ENCODE results near the gene LTN1. TPM values are rescaled to one million over a fixed set of nuclear protein-coding genes. Genes with fewer than 3 reads are reported as not detected.

LTN1 gene
- total RNA-seq, 4 donors from 2014 or later = 19.0 to 21.4 (median 20.9) TPM

DNA sequence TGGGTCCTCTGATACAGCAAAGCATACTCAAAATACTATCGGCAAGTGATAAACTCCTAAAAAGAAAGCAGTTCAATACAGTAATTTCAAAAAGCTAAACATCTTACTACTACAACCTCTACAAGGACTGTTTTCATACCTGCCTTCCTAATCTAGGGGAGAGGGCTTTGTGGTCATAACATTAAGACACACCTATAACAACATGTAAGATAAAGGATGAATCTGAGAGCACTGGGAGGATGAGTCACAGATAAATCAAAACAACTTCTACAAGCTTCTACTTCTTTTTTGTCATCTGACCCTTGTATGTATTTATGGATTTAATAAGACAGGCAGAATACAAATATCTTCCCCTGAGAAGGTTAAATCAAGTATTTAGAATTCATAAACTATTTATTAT is 40.0 kb downstream of the LTN1 start:
- 96 to 97% methylated on average over 1 of the region's 1 CpG for whole genome bisulfite sequencing, 2 donors
- TF ChIP-seq POLR2A (IDR thresholded peaks at IDR 0.05) = no peak
- TF ChIP-seq, protein P1, sequence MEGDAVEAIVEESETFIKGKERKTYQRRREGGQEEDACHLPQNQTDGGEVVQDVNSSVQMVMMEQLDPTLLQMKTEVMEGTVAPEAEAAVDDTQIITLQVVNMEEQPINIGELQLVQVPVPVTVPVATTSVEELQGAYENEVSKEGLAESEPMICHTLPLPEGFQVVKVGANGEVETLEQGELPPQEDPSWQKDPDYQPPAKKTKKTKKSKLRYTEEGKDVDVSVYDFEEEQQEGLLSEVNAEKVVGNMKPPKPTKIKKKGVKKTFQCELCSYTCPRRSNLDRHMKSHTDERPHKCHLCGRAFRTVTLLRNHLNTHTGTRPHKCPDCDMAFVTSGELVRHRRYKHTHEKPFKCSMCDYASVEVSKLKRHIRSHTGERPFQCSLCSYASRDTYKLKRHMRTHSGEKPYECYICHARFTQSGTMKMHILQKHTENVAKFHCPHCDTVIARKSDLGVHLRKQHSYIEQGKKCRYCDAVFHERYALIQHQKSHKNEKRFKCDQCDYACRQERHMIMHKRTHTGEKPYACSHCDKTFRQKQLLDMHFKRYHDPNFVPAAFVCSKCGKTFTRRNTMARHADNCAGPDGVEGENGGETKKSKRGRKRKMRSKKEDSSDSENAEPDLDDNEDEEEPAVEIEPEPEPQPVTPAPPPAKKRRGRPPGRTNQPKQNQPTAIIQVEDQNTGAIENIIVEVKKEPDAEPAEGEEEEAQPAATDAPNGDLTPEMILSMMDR (IDR thresholded peaks at IDR 0.05) = no peak
- intact Hi-C loops (cut with DNase I; ENCODE audit: low total_unique reads) = no loop called here
- no peak for DNase-seq (ENCODE audit: low spot score in 2 of 2)
- H3K4me3 ChIP-seq (ENCODE audit: low read depth, poor library complexity, severe bottlenecking) = no peak overlapping the region

DNA sequence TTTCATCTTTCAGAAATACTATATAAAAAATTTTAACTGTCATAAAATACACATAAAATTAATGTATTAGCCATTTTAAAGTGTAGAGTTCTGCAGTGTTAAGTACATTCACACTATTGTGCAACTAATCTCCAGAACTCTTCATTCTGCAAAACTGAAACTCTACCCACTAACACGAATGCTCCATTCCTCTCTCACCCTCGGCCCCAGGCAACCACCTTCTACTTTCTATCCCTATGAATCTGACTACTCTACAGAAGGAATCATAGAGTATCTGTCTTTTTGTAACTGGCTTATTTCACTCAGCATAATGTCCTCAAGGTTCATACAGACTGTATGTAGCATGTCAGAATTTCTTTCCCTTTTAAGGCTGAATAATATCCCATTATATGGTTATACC is 43.4 kb downstream of the LTN1 start:
- intact Hi-C loops (cut with DNase I; ENCODE audit: low total_unique reads) = no loop called here
- no peak overlapping the region for H3K4me3 ChIP-seq (ENCODE audit: low read depth, poor library complexity, severe bottlenecking)
- no peak for TF ChIP-seq POLR2A (IDR thresholded peaks at IDR 0.05)
- TF ChIP-seq, protein P1 (IDR thresholded peaks at IDR 0.05) = no peak
- 75 to 82% methylated on average over 2 of the region's 2 CpGs for WGBS, 2 donors
- DNase-seq (ENCODE audit: low spot score in 2 of 2) = no peak

DNA sequence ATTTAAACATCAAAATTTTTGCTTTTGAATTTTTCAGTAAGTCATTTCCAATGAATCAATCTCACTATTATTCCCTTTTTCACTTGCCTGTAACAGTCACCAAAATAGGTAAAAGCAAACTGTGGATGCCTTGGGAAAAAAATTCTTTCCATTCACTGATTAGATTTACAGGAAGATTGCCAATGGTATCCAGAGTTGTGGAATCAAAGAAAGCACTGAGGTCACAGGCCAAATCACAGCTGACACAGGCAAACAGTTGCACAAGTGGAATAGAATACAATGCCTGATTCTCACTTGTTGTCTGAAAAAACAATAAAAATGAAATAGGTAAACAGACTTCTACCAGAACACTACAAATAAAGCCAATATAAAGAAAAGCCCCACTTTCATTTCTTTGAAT is 48.4 kb downstream of the LTN1 start:
- no peak overlapping the region for H3K4me3 ChIP-seq (ENCODE audit: low read depth, poor library complexity, severe bottlenecking)

DNA sequence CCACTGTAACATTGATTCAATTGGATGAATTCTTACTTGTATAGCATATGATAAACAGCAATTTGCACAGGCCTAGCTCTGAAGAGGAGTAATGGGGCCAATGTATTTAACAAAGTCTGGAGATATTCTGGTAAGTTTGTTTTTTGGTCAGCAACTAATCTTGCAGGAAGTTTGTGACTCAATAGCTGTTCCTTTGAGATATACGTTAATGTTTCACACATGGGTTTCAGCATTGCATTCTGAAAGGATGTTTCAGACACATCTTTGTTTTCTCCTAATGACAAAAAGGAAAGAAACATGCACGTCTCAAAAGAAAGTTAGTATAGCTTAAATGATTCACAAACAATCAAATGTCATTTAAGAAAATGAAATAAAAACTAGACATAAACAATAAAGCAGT is 49.0 kb downstream of the LTN1 start:
- no peak for TF ChIP-seq POLR2A (IDR thresholded peaks at IDR 0.05)
- TF ChIP-seq, protein P1 (IDR thresholded peaks at IDR 0.05) = no peak
- no peak overlapping the region for H3K4me3 ChIP-seq (ENCODE audit: low read depth, poor library complexity, severe bottlenecking)
- DNase-seq (ENCODE audit: low spot score in 2 of 2) = no peak
- WGBS, 2 donors = 74 to 79% methylated on average over 2 of the region's 2 CpGs
- intact Hi-C loops (cut with DNase I; ENCODE audit: low total_unique reads) = no loop called here

More for the DNA sequence above, 48.4 kb downstream of the LTN1 start:
- intact Hi-C loops (cut with DNase I; ENCODE audit: low total_unique reads) = no loop called here
- TF ChIP-seq, protein P1 (IDR thresholded peaks at IDR 0.05) = no peak
- no peak for TF ChIP-seq POLR2A (IDR thresholded peaks at IDR 0.05)
- DNase-seq (ENCODE audit: low spot score in 2 of 2) = no peak

DNA sequence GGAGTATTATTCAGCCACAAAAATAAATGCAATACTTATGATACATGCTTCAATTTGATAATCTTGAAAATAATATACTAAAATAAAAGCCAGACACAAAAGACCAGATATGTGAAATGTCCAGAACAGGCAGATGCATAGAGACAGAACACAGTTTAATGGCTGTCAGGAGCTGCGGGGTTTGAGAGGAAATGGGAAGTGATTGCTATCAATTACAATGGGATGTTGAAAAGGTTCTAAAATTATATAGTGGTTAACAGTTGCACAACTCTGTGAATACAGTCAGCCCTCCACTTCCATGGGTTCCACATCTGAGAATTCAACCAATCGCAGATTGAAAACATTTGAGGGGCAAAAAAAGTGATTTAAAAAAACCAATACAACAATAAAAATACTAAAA is 54.0 kb downstream of the LTN1 start:
- 83 to 84% methylated on average over 2 of the region's 2 CpGs for WGBS, 2 donors
- no peak for DNase-seq (ENCODE audit: low spot score in 2 of 2)
- no peak overlapping the region for H3K4me3 ChIP-seq (ENCODE audit: low read depth, poor library complexity, severe bottlenecking)
- intact Hi-C loops (cut with DNase I; ENCODE audit: low total_unique reads) = no loop called here
- TF ChIP-seq, protein P1 (IDR thresholded peaks at IDR 0.05) = no peak
- no peak for TF ChIP-seq POLR2A (IDR thresholded peaks at IDR 0.05)

DNA sequence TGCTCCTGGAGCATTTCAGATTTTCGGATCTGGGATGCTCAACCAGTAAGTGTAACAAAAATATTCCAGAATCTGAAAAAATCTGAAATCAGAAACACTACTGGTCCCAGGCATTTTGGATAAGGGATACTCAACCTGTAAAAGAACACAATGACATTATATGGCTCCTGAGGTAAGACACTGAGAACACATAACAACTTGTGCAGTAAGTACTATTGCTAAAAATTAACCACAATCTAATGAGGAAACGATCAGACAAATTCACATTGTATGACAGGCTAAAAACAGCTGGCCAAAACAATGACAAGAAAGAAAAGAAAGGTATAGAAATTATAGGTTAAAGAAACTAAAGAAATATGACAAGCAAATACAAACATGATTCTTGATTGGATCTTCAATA is 54.9 kb downstream of the LTN1 start:
- TF ChIP-seq, protein P1 (IDR thresholded peaks at IDR 0.05) = no peak
- no peak for TF ChIP-seq POLR2A (IDR thresholded peaks at IDR 0.05)
- intact Hi-C loops (cut with DNase I; ENCODE audit: low total_unique reads) = no loop called here
- no peak overlapping the region for H3K4me3 ChIP-seq (ENCODE audit: low read depth, poor library complexity, severe bottlenecking)
- WGBS, 2 donors = 76 to 78% methylated on average over 2 of the region's 2 CpGs
- DNase-seq (ENCODE audit: low spot score in 2 of 2) = no peak

Measured in lower leg skin (tissue), 4 donors.